Posterior vena cava (tissue), 2 donors: ENCODE results near the gene ACBD6. TPM values are rescaled to one million over a fixed set of nuclear protein-coding genes. Genes with fewer than 3 reads are reported as not detected.

Source experiments
- DNase-seq: peaks from one replicate; pipeline ENCODE4 v3.0.0-alpha.2; 2020; ENCODE audit warnings: low spot score
- intact Hi-C, 2 donors: fragments of 100-400 bp; cut with DNase I; formaldehyde crosslinking; loops; one replicate each; pipeline versions ENCODE4 v1.14.1 to v1.14.2; 2022 to 2023
- total RNA-seq, 2 donors: library from RNA; stranded (reverse); fragmentation: NEBNext Ultra II Directional; extraction: Animal tissue kit (Norgen Biotek cat#: 25700); gene quantifications; one replicate each; pipeline ENCODE4 v1.2.1, GENCODE V29; 2021
- donor health status: DM: yes; HTN: yes; CAD: no.
- donor health status: DM: yes; HTN: yes; CAD: no.

Gene ACBD6
- total RNA-seq, 2 donors from 2014 or later = 26.8 to 30.2 TPM

GRCh38 chr1:180254854-180255253, 247.5 kb downstream of the ACBD6 start:
- intact Hi-C loops = loop anchor here (5.0 kb wide), 1 partner anchor 222 kb away; no protein-coding TSS in a partner anchor
- DNase-seq = peak; percentile 55

GRCh38 chr1:180254496-180254819, 247.9 kb downstream of the ACBD6 start:
- intact Hi-C loops = loop anchor here (5.0 kb wide), 1 partner anchor 223 kb away; no protein-coding TSS in a partner anchor
- DNase-seq = peak; percentile 74

DNA sequence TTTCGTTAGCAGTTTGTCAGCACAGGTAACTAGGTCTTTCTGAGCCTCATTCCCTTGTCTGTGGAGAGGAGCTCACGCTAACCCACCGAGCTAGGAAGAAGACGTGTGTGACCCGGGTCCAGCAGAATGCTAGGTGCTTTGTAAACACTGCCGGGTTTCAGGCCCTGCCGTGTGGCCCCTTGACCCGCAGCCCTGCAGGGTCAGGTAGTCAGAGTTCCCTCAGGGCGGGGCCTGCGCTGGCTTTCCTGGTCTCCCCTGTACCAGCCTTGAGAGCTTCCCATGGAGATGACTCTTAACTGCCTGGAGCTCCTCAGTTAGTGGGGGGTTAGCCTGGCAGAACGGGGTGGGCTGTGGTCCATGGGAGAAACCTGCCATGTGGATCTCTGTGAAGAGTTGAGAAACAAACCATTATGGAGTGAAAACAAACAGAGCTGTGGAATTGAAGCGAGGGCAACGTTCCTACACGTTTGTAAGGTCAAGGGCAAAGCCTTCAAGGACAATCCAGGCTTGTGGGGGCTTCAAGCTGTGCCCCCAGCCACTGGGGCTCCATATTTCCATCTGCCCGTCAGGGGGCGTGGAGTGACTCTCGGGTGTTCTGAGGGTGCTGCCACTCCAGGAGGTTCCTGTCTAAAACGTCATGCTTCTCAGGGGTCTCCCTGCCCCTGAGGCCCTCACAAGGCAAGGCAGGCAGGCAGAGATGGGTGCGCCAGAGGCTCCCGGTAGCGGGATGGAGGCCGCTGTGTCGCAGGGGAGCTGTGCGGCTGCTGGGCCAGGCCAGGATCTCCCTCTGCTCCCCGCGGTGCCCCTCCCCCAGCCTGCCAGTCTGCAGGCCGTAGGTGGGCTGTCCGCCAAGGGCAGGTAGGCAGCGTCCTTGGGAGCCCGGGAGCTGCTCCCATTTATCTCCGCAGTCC, 248.5 kb downstream of the ACBD6 start:
- DNase-seq = peak; percentile 64
- intact Hi-C loops = loop anchor here (5.0 kb wide), 1 partner anchor 223 kb away; no protein-coding TSS in a partner anchor

GRCh38 chr1:180252638-180253536, 249.5 kb downstream of the ACBD6 start:
- DNase-seq = peak; percentile 92

DNA sequence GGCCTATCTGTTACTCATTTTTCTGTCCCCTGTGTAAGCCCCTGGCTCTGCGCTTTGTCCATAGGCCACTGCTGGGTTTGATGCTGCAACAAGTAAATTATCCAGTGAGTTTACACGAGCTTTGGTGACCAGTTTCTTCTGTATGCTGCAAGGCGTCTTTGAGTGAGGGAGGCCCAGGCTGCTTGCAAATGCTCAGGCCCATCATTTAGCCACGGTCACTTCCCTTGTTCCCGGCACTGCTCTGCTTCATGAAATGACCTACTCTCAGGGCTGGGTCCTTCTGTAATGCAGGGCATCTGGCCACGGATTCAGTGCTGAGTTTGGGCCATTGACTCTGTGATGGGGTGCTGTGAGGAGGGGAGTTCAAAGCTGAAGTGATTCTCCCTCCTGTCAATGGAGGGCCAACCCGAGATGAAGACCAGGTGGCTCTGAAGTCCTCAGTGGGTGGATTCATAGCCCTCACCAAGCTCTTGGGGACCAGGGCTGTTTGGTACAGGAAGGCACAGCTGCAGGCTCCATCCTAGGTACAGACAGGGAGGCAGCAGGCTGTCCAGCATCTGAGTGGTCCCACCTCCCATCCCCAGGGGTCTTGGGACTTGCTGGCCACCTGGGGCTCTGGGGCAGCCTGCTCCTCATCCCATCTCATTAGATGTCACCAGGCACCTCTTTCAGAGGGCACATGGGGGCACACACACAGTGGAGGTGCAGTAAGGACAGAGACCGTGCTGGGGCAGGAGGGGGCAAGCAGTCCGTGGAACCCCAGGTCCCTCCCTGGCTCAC, 250.7 kb downstream of the ACBD6 start:
- intact Hi-C loops = loop anchor here (5.0 kb wide), 1 partner anchor 226 kb away; no protein-coding TSS in a partner anchor

More at GRCh38 chr1:180252638-180253536, 249.5 kb downstream of the ACBD6 start:
- intact Hi-C loops = loop anchor here (5.0 kb wide), 1 partner anchor 224 kb away; no protein-coding TSS in a partner anchor

DNA sequence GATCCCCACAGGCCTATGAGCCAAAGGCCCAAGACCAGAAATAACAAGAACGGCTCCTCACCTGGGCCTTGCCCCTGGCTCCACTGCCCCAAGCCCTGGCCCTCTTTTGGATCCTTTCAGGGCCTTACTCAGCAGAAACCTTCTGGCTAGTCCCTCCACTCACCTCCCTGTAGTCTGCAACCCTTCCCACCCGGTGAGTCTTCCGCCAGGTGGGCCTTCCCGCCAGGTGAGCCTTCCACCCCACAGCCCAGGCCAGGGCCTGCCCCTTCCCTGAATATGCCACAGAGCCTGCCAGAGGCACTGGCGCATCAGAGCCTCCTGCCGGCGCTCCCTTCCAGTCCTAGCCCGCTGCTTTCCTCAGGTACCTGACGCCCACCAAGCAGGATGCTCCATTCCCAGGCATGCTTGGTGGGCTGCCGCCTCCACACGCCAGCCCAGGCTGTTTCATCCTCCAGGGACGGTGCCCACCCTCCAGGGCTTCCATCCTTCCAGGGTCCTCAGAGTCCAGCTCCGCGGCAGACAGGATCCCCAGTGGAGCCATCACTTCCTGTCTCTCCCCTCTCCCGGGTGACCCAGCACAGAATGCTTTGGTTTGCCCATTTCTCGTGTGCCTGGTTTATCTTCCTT, 251.4 kb downstream of the ACBD6 start:
- peak; percentile 77 for DNase-seq
- intact Hi-C loops = loop anchor here (5.0 kb wide), 1 partner anchor 226 kb away; no protein-coding TSS in a partner anchor

More for the DNA sequence above, 250.7 kb downstream of the ACBD6 start:
- DNase-seq = peak; percentile 51

DNA sequence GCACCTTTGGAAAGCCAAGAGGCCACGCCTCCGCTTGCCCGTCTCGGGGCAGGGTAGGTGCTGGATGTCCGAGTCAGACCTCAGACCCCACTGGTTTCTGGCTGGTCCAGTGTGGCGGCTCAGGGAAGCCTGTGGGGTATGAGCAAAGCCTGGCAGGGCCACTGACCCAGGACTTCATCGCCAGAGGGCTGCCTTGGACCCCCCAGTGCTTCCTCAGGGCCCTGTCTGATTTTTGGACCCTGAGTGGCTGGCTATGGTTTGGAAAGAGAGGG, 251.9 kb downstream of the ACBD6 start:
- intact Hi-C loops = loop anchor here (5.0 kb wide), 1 partner anchor 227 kb away; no protein-coding TSS in a partner anchor
- DNase-seq = peak; percentile 42

- intact Hi-C loops = loop anchor here (5.0 kb wide), 1 partner anchor 227 kb away; no protein-coding TSS in a partner anchor
- peak; percentile 16 for DNase-seq
These were observed 252.5 kb downstream of the ACBD6 start for GRCh38 chr1:180249725-180250498.

DNA sequence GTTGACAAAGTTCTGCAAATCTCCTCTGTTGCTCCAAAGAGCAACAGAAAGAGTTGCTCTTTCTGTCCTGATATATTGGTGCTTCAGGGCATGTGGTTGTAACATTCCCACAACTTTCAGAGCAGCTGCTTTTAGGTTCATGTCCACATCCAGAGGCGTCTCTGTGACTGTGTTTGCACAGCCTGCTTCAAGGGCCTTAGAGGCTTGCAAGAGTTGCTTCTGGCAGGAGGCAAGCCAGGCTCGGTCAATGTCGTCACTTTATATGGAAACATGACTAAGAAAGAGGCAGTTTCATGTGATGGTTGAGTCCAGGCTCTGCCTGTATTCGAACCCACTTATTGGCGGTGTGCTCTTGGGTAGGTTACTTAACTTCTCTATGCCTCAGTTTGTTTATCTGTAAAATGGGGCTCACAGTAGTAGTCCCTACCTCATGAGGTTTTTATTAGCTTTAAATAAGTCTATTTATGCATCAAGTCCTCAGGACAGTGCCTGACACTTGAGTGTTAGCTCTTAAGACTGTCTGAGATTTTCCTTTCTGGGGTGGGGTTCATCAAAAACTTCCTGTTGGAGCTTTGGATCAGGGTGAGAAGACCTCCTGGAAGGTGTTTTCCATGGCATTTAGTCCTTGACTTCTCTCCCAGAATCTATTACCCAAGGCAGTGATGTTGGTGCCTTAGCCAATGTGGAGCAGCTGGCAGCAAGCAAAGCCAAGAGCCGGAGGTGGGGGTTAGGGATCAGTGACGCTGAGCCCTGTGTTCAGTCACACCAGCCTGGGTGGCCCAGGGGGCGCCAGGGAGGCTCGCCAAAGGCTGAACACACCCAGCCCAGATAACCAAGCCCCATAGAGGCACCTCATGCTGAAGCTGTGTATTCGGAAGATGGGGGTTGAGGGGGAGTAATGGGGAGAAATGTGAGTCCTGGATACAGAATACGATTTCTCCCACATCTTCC, 253.4 kb downstream of the ACBD6 start:
- peak; percentile 78 for DNase-seq
- intact Hi-C loops = no loop called here

DNA sequence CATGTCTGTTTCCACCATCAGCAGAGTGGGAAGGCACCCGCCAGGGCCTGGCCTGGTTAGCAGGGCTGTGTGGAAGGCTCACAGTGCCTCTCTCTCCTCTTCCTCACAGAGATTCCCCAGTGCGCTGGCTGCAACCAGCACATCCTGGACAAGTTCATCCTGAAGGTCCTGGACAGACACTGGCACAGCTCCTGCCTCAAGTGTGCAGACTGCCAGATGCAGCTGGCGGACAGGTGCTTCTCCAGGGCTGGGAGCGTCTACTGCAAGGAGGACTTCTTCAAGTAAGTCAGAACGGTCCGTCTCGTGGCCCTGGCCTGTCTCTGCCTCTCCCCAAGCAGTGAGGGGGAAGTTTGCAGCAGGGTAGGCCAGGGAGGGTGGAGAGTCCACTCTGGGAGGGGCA, 254.2 kb downstream of the ACBD6 start:
- intact Hi-C loops = no loop called here
- peak; percentile 69 for DNase-seq

DNA sequence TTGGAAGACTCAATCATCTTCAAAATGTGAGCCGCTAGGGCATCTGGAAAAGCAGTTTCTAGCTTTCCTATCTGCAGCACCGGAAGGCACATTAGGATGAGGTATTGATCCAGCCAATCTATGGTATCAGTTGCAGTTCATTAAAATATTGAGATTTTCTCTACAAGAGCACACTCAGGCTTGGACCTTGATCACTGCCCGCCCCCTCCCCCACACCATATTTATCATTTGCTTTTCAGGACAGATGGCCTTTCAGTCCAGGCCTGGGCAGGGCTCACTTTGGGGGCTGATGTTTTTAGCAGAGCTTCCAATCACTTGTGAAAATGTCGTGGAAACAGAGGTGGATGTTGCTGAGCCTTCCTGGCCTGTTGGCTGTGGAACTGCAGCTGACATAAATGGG, 254.8 kb downstream of the ACBD6 start:
- intact Hi-C loops = no loop called here
- DNase-seq = no peak

DNA sequence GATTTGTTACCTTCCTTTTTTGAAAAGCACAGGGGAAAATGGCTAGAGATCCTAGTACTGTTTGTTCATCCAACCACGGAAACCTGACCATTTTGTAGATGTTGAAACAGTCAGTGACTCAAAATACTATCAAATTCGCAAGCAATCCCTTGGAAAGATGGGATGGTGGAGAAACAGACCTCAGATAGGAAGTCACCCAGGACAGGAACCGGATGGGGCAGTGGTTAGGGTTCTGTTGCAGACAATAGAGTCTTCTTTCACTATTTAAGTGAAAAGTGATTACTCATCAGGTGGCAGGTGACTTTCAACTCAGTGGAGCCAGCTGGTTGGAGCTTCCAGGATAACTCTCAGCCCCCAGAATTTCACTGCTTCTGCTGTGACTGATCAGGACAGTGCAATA, 255.3 kb downstream of the ACBD6 start:
- intact Hi-C loops = no loop called here
- DNase-seq = peak; percentile 17

GRCh38 chr1:180246579-180246978, 255.8 kb downstream of the ACBD6 start:
- intact Hi-C loops = no loop called here
- DNase-seq = no peak

- intact Hi-C loops = no loop called here
- DNase-seq = no peak
These were observed 257.5 kb downstream of the ACBD6 start for GRCh38 chr1:180244840-180245239.

DNA sequence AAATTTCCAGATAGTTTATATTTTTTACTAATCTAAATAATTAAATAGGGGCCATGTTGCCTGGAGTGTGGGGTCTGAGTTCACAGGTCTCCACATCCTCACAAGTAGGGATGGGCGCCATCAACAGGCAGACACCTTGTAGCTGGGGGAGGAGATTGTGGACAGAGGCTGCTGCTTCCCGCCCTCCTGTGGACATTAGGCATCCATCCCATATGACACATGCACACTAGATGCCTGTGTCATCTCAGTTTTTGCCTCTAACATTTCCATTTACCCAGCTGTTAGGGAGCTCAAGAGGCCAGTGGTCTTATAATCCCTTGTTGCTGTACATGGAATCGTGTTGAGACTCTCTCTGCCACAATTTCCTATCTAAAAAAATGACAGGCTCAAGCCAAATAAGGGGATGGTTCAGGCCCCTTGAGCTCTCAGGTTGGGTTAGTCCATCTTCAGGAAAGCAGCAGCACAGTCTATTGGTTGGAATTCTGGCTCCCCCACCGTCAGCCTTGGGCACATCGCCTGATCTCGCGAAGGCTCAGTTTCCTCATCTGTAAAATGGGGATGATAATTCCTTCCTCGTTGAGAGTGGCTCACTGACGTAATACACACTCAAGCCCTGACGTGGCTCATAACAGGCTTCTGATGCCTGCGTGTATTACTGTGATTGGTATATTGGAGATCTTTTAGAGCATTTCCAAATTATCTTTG, 258.7 kb downstream of the ACBD6 start:
- DNase-seq = no peak
- intact Hi-C loops = no loop called here
